ENCODE data around the gene RBM5.

RBM5 gene

DNA sequence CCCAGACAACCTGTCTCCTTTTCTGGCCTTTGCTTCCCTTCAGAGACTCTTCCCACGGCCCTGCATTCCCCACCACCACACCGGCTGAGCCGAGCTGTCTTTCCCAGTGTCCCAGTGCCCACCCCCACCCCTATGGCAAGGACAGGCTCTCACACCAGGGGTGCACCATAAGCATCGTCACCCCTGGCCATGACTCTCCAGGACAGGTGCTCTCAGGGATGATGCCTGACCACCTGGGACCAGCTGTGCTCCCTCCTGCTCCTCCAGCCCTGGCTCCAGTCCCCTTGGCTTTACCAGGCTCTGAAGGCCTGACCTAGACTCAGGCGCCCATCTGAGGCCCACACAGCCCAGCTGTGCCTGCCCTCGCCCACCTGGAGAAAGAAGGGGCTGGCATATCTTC lies 48.8 kb downstream of the RBM5 start:
- Histone ChIP-seq H3K27ac (ENCODE audit: low read depth, low read length) (no peak overlapping the region), H3K9me2 (replicated peaks; ENCODE audit: insufficient read depth, low read length) (no peaks in the 10 kb centered on the region), H4K20me1 (ENCODE audit: low read depth, low read length) (no peaks in the 10 kb centered on the region), H3K36me3 (ENCODE audit: low read length) (no peaks in the 10 kb centered on the region), H3K4me2 (ENCODE audit: low read depth, low read length, poor library complexity, severe bottlenecking) (no peak overlapping the region), H2AFZ (ENCODE audit: low read depth, low read length, severe bottlenecking) (no peak overlapping the region), H3K79me2 (ENCODE audit: insufficient read depth, low read length) (no peaks in the 10 kb centered on the region), H3K9me3 (ENCODE audit: insufficient read depth, low read length) (no peaks in the 10 kb centered on the region), H3F3A (ENCODE audit: insufficient read depth) (no peaks in the 10 kb centered on the region), H3K4me3 (ENCODE audit: insufficient read depth, low read length, poor library complexity, severe bottlenecking) (no peak overlapping the region), H3K9ac (ENCODE audit: low read length) (no peak overlapping the region), H3K27me3 (ENCODE audit: low read length) (no peaks in the 10 kb centered on the region)
- no peak for TF ChIP-seq EZH2phosphoT487 (conservative IDR thresholded peaks at IDR 0.05; ENCODE audit: low read length)
- TF ChIP-seq, protein P1, sequence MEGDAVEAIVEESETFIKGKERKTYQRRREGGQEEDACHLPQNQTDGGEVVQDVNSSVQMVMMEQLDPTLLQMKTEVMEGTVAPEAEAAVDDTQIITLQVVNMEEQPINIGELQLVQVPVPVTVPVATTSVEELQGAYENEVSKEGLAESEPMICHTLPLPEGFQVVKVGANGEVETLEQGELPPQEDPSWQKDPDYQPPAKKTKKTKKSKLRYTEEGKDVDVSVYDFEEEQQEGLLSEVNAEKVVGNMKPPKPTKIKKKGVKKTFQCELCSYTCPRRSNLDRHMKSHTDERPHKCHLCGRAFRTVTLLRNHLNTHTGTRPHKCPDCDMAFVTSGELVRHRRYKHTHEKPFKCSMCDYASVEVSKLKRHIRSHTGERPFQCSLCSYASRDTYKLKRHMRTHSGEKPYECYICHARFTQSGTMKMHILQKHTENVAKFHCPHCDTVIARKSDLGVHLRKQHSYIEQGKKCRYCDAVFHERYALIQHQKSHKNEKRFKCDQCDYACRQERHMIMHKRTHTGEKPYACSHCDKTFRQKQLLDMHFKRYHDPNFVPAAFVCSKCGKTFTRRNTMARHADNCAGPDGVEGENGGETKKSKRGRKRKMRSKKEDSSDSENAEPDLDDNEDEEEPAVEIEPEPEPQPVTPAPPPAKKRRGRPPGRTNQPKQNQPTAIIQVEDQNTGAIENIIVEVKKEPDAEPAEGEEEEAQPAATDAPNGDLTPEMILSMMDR (IDR thresholded peaks at IDR 0.05; ENCODE audit: insufficient read depth, low read length, poor library complexity, severe bottlenecking) = no peak

DNA sequence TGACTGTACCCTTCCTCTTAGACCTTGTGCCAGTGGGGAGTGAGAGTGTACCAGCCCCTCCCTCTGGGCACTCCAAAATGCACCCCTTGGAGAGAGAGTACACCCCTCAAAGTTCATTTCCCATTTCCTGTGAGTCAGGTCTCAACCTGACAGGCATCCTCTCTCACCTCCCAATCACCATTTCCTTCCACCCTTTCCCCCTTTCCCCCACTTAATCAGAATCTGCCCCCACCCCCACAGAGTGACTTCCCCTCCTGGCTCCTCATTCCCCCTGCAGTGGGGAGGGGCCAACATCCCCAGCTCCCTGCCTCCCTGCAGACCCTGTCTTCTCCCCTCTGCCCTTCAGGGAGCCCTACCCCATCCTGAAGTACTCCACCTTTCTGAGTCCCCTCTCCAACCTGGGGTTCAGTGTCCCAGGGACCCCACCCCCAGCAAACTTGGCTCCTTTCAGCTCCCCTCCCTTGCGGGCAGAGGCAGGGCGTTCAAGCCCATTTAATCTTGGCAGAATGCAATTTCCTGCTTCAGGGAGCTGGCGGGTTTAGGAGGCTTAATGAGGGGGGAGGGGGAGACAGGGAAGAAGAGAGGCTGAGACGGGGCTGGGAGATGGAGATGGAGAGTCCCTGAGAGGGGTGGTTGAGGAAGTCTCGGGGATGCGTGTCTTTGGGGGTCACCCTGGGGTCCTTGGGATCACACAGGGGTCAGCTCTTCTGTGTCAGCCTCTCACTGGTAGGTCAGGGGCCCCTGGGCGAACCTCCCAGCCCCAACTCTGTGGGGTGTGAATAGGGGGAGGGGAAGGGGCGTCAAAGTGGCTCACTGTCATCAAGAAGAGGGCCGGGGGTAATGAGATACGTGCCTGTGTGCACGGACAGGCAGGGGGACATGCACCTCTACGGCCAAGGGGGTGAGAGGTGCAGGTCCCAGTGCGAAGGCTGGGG lies 49.8 kb downstream of the RBM5 start:
- H3K9me3 ChIP-seq (ENCODE audit: insufficient read depth, low read length) = no peaks in the 10 kb centered on the region
- H3K4me2 ChIP-seq (ENCODE audit: low read depth, low read length, poor library complexity, severe bottlenecking) = no peak overlapping the region
- no peak overlapping the region for H3K9ac ChIP-seq (ENCODE audit: low read length)
- no peak overlapping the region for H2AFZ ChIP-seq (ENCODE audit: low read depth, low read length, severe bottlenecking)
- TF ChIP-seq, protein P1 (IDR thresholded peaks at IDR 0.05; ENCODE audit: insufficient read depth, low read length, poor library complexity, severe bottlenecking) = no peak
- no peak for TF ChIP-seq EZH2phosphoT487 (conservative IDR thresholded peaks at IDR 0.05; ENCODE audit: low read length)
- H3K9me2 ChIP-seq (replicated peaks; ENCODE audit: insufficient read depth, low read length) = no peaks in the 10 kb centered on the region
- no peaks in the 10 kb centered on the region for H3K27me3 ChIP-seq (ENCODE audit: low read length)
- H3K36me3 ChIP-seq (ENCODE audit: low read length) = no peaks in the 10 kb centered on the region
- no peak overlapping the region for H3K4me3 ChIP-seq (ENCODE audit: insufficient read depth, low read length, poor library complexity, severe bottlenecking)
- no peak overlapping the region for H3K27ac ChIP-seq (ENCODE audit: low read depth, low read length)
- H3K79me2 ChIP-seq (ENCODE audit: insufficient read depth, low read length) = no peaks in the 10 kb centered on the region
- H4K20me1 ChIP-seq (ENCODE audit: low read depth, low read length) = no peaks in the 10 kb centered on the region
- no peaks in the 10 kb centered on the region for H3F3A ChIP-seq (ENCODE audit: insufficient read depth)

DNA sequence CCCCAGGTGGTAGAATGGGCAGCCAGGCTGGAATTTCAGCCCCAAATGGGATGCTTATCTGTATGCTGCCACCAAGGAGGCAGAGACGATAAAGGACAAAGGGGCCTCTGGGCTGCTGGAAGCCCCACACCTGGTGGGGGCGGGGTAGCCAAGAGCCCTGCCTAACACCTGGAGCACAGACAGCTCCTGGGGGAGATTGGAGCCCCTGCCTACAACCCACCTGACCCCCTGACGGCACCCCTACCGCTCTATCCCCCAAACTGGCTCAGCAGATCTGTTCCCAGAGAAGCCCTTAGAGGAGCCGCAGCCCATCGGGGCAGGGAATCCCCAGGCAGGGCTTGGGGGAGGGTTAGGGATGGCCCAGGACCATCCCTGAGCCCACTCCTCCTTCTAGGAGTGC lies 50.6 kb downstream of the RBM5 start:
- no peak overlapping the region for H3K4me2 ChIP-seq (ENCODE audit: low read depth, low read length, poor library complexity, severe bottlenecking)
- H3K4me3 ChIP-seq (ENCODE audit: insufficient read depth, low read length, poor library complexity, severe bottlenecking) = no peak overlapping the region

More for the DNA sequence above, 50.6 kb downstream of the RBM5 start:
- Histone ChIP-seq H3F3A (ENCODE audit: insufficient read depth) (no peaks in the 10 kb centered on the region), H3K36me3 (ENCODE audit: low read length) (no peaks in the 10 kb centered on the region), H3K79me2 (ENCODE audit: insufficient read depth, low read length) (no peaks in the 10 kb centered on the region), H3K9ac (ENCODE audit: low read length) (no peak overlapping the region), H3K9me3 (ENCODE audit: insufficient read depth, low read length) (no peaks in the 10 kb centered on the region), H2AFZ (ENCODE audit: low read depth, low read length, severe bottlenecking) (no peak overlapping the region), H3K27me3 (ENCODE audit: low read length) (no peaks in the 10 kb centered on the region), H3K9me2 (replicated peaks; ENCODE audit: insufficient read depth, low read length) (no peaks in the 10 kb centered on the region), H3K27ac (ENCODE audit: low read depth, low read length) (no peak overlapping the region), H4K20me1 (ENCODE audit: low read depth, low read length) (no peaks in the 10 kb centered on the region)
- no peak for TF ChIP-seq EZH2phosphoT487 (conservative IDR thresholded peaks at IDR 0.05; ENCODE audit: low read length)

All from SU-DHL-6 (cell line).